Hematopoietic multipotent progenitor cell treated with erythropoietin and hydrocortisone succinate and interleukin-3 and kit ligand, for 4 days (in vitro differentiated cells): ENCODE measurements around the gene LCE6A.

Experiments used
- DNase-seq: peaks from one replicate; pipeline ENCODE4 v3.0.0-alpha.2; 2015

LCE6A gene

DNA sequence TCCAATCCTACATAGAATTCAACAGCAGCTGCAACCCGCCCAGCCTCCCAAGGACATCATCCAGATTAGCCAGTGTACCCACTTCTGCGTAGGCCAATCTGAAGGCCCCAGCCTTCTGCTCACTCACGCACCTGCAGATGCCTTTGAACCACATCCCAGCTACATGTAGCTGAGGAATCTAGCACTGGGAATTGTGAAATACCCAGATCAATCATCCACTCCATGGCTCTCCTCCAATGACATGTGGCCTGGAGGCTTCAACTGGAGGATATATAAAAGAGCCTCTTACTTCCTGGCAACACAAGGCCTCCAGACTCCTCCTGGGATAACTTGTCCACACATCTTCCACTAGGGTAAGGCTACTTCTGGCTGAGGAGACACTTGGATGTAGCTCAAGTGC, at the start of gene LCE6A:
Gene LCE6A, plus strand, starts transcription at position 301 of the 400 bp plus-strand sequence. CDS start 665 bp downstream, outside the sequence.
- no peak for DNase-seq

DNA sequence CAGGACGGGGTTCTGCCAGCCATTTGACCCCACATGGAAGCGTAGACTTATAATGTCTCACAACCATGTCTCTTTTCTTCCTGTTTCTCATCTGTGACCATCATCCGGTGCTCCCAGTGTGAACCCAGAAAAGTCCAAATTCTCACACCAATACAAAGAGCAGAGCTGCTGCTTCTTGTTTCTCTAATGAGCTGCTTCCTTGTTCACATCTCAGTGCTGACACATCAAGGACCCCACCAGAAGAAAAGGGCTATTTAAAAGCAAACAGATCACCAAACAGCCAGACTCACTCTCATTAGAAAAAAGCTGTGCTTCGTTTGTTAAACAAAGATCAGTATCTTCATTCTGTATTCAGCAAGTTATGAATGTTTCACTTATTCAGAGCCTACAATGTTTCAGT, 47.0 kb upstream of the LCE6A start:
- no peak for DNase-seq

DNA sequence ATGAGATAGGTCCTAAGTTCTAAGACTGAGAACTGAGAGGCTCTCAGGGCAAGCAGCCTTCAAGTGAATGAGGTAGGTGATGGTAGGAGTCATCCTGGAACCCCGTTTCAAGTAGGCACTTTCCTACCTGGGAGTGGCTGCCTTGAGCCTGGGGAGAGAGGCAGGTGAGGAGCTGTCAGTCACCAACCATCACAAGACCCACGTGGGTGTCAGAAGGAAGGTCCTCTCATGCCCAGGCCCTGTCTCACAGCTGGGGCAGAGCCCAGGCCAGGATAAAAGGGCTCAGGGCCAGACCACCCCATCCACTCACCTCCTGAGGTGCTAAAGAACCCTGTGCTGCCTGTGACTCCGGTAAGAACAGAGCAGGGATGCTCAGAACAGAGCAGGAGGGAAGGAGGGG, 46.2 kb upstream of the LCE6A start, which contains the start of gene LCE1D:
Gene LCE1D, plus strand, starts transcription at position 301 of the 400 bp plus-strand sequence. CDS start 1,074 bp downstream, outside the sequence.
- no peak for DNase-seq

- no peak for DNase-seq
Measured at GRCh38 chr1:152801333-152801732, 41.3 kb upstream of the LCE6A start.

DNA sequence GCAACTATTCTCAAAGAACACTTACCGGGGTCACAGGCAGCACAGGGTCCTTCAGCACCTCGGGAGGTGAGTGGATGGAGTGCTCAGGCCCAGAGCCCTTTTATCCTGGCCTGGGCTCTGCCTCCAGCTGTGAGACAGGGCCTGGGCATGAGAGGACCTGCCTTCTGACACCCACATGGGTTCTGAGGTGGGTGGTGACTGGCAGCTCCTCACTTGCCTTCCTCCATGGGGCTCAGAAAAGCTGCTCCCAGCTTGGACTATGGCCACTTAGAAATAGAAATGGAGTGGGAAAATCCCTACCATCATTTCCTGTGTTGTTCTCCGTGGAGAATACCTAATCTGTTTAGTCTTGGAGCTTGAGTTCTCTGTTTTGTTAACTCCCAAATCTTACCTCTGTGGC, 36.1 kb upstream of the LCE6A start, which contains the start of gene LCE1C:
Gene LCE1C, minus strand, starts transcription at position 76 of the 400 bp plus-strand sequence. CDS start 1,173 bp downstream, outside the sequence.
- no peak for DNase-seq

- no peak for DNase-seq
Measured at GRCh38 chr1:152811050-152811449, 31.6 kb upstream of the LCE6A start.

DNA sequence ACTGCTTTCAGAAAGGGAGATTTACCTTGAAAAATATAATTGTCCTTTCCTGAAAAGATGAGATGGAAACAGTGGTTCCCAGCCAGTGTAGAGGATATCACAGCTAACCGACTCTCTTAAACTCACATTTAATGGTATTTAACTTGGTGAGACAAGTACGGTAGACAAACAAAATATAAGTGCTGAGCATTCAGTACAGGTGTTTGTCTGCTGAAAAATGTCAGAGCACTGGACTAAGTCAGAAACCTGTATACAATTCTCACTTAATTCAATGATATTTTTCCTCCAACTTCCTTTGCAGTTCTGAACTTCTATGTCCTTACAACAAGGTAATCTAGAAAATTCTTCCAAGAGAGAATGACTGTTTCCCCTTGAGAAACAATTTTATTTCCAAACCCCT, 31.0 kb upstream of the LCE6A start, which contains the start of gene LCE1B:
Gene LCE1B, plus strand, starts transcription at position 301 of the 400 bp plus-strand sequence. CDS start 476 bp downstream, outside the sequence.
- DNase-seq: no peak

DNA sequence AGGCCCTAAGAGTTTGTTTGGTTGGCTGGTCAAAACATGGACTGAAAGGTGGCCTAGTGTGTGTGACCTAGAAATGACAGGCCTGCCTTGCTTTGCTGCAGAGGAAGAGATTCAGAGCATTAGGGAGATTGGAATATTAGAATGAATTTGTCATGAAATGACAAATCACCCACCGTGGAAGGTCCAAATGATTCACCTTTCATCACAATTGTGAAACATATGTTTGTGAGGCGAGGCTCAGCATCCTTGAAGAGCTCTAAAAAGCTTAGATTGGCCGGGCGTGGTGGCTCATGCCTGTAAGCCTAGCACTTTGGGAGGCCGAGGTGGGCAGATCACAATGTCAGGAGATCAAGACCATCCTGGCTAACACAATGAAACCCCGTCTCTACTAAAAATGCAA, 25.3 kb upstream of the LCE6A start:
- no peak for DNase-seq

- DNase-seq: no peak
Measured at GRCh38 chr1:152823294-152823693, 19.4 kb upstream of the LCE6A start.

DNA sequence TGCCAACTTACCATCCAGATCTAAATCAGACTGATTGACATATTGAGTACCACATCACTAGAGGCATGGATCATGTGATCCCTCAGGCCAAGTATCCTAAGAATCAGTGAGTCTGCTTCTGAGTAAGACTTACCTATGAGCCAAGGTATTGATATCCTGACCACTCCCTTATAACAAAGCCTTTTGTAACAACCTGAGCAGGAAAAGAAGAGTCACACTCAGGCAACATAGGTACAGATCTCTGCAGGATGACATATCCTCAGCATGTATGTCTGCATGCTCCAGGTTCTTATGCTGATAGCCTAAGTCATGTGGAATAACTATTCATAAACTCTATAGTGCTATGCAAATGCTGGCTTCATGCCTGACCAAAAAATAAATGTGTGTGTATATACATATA, 17.7 kb upstream of the LCE6A start:
- DNase-seq: no peak

DNA sequence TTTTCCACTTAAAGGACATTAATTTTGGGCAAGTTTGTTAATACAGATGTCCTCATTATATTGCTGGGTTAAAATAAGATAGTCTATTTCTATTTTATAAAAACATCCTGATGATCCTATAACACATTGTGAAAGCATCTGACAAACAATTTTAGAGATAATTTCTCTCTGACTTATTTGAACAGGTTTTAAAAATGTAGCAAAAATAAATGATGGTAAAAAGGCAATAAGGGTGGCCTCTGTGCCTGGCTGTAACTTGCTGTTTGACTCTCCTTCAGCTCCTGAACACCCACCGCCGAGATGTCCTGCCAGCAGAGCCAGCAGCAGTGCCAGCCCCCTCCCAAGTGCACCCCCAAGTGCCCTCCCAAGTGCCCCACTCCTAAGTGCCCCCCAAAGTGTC, 15.5 kb upstream of the LCE6A start, which contains the start of gene LCE1A:
Gene LCE1A, plus strand, starts transcription at position 301 of the 400 bp plus-strand sequence. Its CDS starts 0 bp downstream, at position 301.
- no peak for DNase-seq

- DNase-seq: no peak
Measured at GRCh38 chr1:152836870-152837269, 5.8 kb upstream of the LCE6A start.

DNA sequence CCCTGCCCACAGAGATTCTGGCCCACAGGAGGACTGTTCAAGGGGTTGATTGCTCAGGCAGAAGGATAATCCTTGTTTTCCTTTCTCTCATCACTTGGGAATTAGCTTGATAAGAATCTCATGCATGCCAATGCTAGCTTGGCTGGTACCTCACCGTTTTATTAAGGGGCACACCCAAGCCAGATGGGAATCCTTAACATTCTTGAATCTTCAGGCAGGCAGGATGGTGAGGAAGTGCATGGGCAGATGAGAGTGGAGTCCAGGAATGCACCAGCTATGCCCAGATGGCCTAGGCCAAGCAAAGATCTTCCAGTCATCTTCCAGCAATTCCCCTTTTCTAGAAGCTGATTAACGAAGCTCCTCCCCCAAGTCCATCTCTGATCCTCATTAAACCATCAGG, 13.0 kb downstream of the LCE6A start:
- no peak for DNase-seq

DNA sequence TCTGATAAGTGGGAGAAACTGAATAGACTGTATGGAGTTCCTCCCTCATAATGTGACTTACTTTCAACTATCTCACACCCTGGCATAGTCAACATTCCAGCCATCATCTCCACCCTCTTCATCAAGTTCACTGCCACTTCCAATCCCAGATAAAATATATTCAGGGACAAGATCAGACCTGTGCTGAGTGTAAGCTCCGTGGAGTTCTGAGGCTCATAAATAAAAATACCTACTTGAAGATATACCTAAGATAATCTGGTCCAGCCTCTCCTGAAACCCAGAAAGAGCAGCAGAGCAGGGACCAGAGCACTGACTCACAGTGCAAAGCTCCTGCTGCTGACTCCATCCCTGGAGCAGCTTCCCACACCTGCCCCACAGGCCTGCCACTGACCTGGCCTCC, 15.4 kb downstream of the LCE6A start:
- no peak for DNase-seq

GRCh38 chr1:152859696-152860095, 17.0 kb downstream of the LCE6A start, which contains the start of gene LCE7A:
TSS of gene LCE7A (plus strand) at chr1:152859996. CDS start at chr1:152860698, 702 bp downstream.
- no peak for DNase-seq

DNA sequence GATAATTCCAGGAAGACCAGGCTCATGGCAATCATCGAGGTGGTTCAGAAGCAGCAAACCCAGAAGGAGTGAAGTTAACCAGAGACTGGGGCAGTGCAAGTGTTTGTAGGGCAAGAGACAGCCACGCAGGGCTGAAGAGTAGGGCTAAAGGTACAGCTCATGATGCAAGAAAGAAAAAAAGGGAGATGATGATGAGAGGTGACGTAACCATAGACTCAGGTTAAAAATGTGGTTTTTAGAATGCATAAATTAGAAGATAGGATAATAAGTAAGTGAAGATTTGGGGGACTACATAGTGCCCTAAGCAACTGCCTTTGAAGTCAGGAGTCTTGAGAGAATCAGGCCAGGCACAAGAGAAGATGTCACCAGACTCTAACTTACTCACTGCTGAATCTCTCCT, 17.5 kb downstream of the LCE6A start:
- no peak for DNase-seq

- no peak for DNase-seq
Measured at GRCh38 chr1:152861374-152861773, 18.7 kb downstream of the LCE6A start.

GRCh38 chr1:152864443-152864842, 21.8 kb downstream of the LCE6A start:
- no peak for DNase-seq

GRCh38 chr1:152866321-152866720, 23.7 kb downstream of the LCE6A start:
- no peak for DNase-seq

GRCh38 chr1:152869808-152870419, 27.3 kb downstream of the LCE6A start:
- DNase-seq: peak; percentile 86

- DNase-seq: peak; percentile 57
Measured at GRCh38 chr1:152870831-152871730, 28.4 kb downstream of the LCE6A start.

DNA sequence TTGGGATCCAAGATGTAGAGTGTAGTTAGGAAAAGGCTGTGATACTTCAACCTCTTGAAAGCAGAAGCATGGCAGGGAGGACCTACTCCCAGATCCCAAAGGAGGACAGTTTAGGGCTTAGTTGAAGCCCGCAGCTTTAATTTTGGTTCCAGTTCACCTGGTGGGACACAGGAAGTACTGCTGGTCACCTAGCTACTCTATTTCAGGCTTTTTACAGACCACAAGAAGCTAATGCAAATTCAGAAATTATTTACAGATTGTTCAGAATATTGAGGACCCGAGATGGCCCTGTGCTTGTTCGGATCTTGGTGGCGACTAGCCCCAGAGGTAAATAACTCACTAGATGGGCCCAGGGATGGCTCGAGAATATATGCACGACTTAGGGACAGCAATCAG, 29.1 kb downstream of the LCE6A start:
- DNase-seq: no peak

- DNase-seq: no peak
Measured at GRCh38 chr1:152873495-152873894, 30.8 kb downstream of the LCE6A start.

DNA sequence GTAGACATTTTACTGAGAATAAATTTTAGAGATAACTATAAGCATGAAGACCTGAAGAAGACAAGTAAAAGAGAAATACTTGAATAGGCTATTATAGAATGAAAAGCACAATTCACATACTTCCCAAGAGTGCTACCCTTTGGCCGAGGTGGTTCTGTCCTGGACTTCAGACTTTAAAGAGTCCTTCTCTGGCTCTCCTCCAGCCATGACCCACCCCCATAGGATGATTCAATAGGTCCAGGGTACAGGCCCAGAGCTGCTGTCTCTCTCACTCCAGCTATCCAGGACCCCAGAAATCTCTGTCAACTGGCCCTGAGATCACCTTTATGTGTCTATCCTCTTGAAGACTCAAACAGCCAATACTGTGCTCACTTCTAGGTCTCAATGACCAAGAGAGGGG, 34.2 kb downstream of the LCE6A start:
- DNase-seq: no peak
